Stomach smooth muscle (tissue), 2 donors: ENCODE data around the gene SLC16A10.
A peak's percentile ranks its signal among the peaks of the same experiment; 100 is the strongest.

Source experiments
- H3K27ac ChIP-seq: one replicate; pipeline ENCODE4 v1.7.0; 2013; ENCODE audit warnings: mild to moderate bottlenecking, low read length, inconsistent platforms
- H3K27me3 ChIP-seq, 2 donors: one replicate each; pipeline ENCODE4 v1.7.0; 2013; ENCODE audit warnings: low read length in 2 of 2; ENCODE audit not compliant: insufficient read depth in 2 of 2, control insufficient read depth in 1 of 2
- H3K36me3 ChIP-seq, 2 donors: one replicate each; pipeline ENCODE4 v1.7.0; 2013; ENCODE audit warnings: low read length in 2 of 2; ENCODE audit not compliant: control insufficient read depth in 2 of 2, insufficient read depth in 2 of 2
- H3K4me1 ChIP-seq: one replicate; pipeline ENCODE4 v1.7.0; 2013; ENCODE audit warnings: low read length; ENCODE audit not compliant: control insufficient read depth, insufficient read depth
- H3K4me3 ChIP-seq, 2 donors: one replicate each; pipeline ENCODE4 v1.7.0; 2013; ENCODE audit warnings: low read length in 2 of 2
- H3K9ac ChIP-seq, 2 donors: one replicate each; pipeline ENCODE4 v1.7.0; 2013; ENCODE audit warnings: low read length in 2 of 2, mild to moderate bottlenecking in 1 of 2
- H3K9me3 ChIP-seq, 2 donors: one replicate each; pipeline ENCODE4 v1.7.0; 2013; ENCODE audit warnings: low read length in 2 of 2; ENCODE audit not compliant: control insufficient read depth in 2 of 2
- donor health status: healthy.
- donor health status: Pancreatic carcinoma.

SLC16A10 gene

GRCh38 chr6:111259089-111259831 is 172.0 kb downstream of the SLC16A10 start:
- Histone ChIP-seq H3K9me3 (no peaks in the 10 kb centered on the region), H3K27me3 (no peaks in the 10 kb centered on the region), H3K36me3 (no peaks in the 10 kb centered on the region), H3K4me3 (peak overlapping the region; percentile 72 to 87), H3K4me1 (peaks cover 12% of the 10 kb centered on the region), H3K9ac (peak overlapping the region; percentile 62 to 65), H3K27ac (peak overlapping the region; percentile 69)

DNA sequence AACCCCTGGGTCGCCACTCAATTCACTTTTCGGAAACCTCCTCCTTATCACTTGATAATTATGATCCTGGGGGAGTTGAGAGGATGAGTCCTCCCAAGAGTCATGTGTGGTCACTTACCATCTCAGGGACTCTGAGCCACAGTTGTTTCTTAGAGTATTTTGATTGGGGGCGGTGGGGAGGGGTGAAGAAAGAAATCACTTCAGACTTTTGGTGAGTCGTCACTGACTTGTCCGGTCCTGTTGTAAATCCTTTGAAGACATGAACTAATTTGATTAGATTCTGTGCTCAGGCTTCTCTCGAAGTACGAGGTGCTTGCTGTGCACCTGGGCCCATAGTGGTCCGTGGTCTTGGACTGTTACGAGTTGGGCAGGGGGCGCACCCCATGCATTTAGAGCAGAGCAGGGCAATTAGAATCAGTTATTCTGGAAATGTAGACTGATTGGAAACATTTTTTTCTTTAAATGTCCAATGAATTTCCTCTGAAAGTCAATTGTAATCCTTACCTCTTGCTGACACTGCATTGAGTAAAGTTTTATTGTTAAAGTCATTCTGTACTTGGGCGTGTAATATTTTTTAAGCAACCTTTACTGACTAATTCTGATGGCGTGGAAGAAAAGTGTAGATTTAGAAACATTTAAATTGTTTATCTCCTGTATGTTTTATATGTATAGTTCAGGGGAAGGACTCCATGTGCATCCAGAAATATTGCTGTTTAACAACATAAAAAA is 173.4 kb downstream of the SLC16A10 start:
- H3K4me3 ChIP-seq: peak overlapping the region in 1 of 2 donors; percentile 29
- no peak overlapping the region for H3K27ac ChIP-seq
- no peaks in the 10 kb centered on the region for H3K9me3 ChIP-seq
- peaks cover 0 to under 1% of the 10 kb centered on the region in 2 donors for H3K36me3 ChIP-seq
- no peaks in the 10 kb centered on the region for H3K27me3 ChIP-seq
- peak overlapping the region in 1 of 2 donors; percentile 1 for H3K9ac ChIP-seq
- peaks cover 12% of the 10 kb centered on the region for H3K4me1 ChIP-seq

GRCh38 chr6:111263837-111264236 is 176.5 kb downstream of the SLC16A10 start:
- H3K27me3 ChIP-seq: no peaks in the 10 kb centered on the region
- no peaks in the 10 kb centered on the region for H3K9me3 ChIP-seq
- H3K27ac ChIP-seq: no peak overlapping the region
- H3K36me3 ChIP-seq: peaks cover 10 to 17% of the 10 kb centered on the region in 2 donors
- H3K9ac ChIP-seq: no peak overlapping the region
- H3K4me3 ChIP-seq: no peak overlapping the region
- H3K4me1 ChIP-seq: peaks cover 12% of the 10 kb centered on the region

- Histone ChIP-seq H3K36me3 (peaks cover 10 to 20% of the 10 kb centered on the region in 2 donors), H3K4me3 (no peak overlapping the region), H3K9ac (no peak overlapping the region), H3K27me3 (no peaks in the 10 kb centered on the region), H3K4me1 (peaks cover 3% of the 10 kb centered on the region), H3K27ac (no peak overlapping the region), H3K9me3 (no peaks in the 10 kb centered on the region)
Observed at GRCh38 chr6:111265842-111266241, 178.5 kb downstream of the SLC16A10 start.

DNA sequence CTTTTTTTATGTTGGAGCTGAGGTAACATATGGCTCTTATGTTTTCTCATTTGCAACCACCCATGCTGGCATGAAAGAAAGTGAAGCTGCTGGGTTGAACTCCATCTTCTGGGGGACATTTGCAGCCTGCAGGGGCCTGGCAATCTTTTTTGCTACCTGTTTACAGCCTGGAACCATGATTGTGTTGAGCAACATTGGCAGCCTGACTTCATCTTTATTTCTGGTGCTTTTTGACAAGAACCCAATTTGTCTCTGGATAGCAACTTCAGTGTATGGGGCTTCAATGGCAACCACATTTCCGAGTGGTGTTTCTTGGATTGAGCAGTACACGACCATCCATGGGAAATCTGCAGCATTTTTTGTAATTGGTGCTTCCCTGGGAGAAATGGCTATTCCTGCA is 179.0 kb downstream of the SLC16A10 start:
- Histone ChIP-seq H3K36me3 (peaks cover 10 to 20% of the 10 kb centered on the region in 2 donors), H3K4me3 (no peak overlapping the region), H3K9me3 (no peaks in the 10 kb centered on the region), H3K4me1 (peaks cover under 1% of the 10 kb centered on the region), H3K9ac (no peak overlapping the region), H3K27me3 (no peaks in the 10 kb centered on the region), H3K27ac (no peak overlapping the region)

GRCh38 chr6:111267764-111268333 is 180.5 kb downstream of the SLC16A10 start:
- Histone ChIP-seq H3K4me1 (no peaks in the 10 kb centered on the region), H3K27me3 (no peaks in the 10 kb centered on the region), H3K9ac (no peak overlapping the region), H3K9me3 (no peaks in the 10 kb centered on the region), H3K36me3 (peaks cover 10 to 20% of the 10 kb centered on the region in 2 donors), H3K4me3 (no peak overlapping the region), H3K27ac (no peak overlapping the region)

DNA sequence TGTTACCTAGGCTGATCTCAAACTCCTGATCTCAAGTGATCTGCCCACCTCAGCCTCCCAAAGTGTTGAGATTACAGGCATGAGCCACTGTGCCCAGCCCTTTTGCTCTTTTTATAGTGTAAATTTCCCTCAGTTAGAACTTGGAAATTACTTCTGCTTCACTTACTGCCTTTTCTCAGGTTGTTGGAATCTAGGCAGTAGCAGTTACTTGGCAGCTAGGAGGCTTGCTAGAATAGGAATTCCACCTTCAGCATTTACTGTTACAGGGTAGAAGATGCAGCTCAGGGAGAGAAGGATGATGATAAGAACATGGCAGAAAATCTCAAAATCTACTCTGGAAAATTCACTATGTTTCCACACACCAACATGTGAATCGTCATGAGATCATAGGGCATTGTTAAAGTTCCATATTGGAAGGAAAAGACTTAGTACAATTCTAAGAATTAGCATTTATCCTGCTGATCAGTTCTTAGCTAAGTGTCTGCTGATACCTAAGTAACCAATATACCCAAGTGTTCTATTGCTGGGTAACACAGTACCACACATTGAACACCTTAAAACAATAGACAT is 182.2 kb downstream of the SLC16A10 start:
- peaks cover 21 to 24% of the 10 kb centered on the region in 2 donors for H3K36me3 ChIP-seq
- no peak overlapping the region for H3K9ac ChIP-seq
- no peaks in the 10 kb centered on the region for H3K27me3 ChIP-seq

DNA sequence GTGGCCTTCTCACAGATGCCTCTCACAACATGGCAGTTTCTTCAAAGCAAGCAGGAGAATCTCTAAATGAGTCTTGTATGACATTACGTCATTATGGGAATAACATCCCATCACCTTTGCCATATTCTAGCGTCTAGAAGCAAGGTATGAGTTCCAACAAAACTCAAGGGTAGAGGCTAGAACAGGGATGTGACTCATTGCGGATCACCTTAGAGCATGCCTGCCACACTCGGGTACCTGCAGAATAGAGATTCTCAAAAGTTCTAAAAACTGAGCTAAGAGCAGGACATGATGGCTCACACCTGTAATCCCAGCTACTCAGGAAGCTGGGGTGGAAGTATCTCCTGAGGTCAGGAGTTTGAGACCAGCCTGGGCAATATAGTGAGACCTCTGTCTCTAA is 182.8 kb downstream of the SLC16A10 start:
- peaks cover 9 to 16% of the 10 kb centered on the region in 2 donors for H3K9me3 ChIP-seq
- no peak overlapping the region for H3K27ac ChIP-seq
- no peaks in the 10 kb centered on the region for H3K27me3 ChIP-seq
- no peaks in the 10 kb centered on the region for H3K4me1 ChIP-seq
- H3K9ac ChIP-seq: no peak overlapping the region
- H3K36me3 ChIP-seq: peaks cover 25 to 30% of the 10 kb centered on the region in 2 donors
- H3K4me3 ChIP-seq: no peak overlapping the region

More for the DNA sequence above, 182.2 kb downstream of the SLC16A10 start:
- H3K4me3 ChIP-seq: no peak overlapping the region
- no peaks in the 10 kb centered on the region for H3K4me1 ChIP-seq
- H3K9me3 ChIP-seq: peaks cover 3 to 10% of the 10 kb centered on the region in 2 donors
- no peak overlapping the region for H3K27ac ChIP-seq

DNA sequence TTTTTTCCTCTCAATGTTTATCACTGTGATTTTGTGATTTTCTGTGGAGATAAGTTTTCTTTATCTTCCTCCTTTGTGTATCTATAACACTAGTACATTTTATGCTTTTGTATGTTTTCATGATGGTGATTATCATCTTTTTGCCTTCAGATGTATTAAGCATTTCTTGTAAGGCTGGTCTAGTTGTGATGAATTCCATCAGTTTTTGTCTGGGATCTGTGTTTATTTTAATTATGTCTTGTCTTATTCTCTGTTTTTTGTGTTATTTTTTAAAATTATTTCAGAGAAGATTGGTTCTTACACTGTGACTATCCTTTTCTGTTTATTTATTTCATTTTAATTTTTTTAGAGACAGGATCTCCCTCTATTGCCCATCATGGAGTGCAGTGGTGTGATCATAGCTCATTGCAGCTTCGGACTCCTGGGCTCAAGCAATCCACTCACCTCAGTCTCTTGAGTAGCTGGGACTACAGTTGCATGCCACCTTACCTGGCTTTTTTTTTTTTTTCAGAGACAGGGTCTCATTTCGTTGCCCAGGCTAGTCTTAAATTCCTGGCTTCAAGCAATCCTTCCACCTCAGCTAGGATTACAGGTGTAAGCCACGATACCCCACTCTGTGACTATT is 187.4 kb downstream of the SLC16A10 start:
- Histone ChIP-seq H3K4me3 (no peak overlapping the region), H3K9me3 (peaks cover 10 to 17% of the 10 kb centered on the region in 2 donors), H3K27me3 (no peaks in the 10 kb centered on the region), H3K4me1 (no peaks in the 10 kb centered on the region), H3K27ac (no peak overlapping the region), H3K36me3 (peaks cover 24 to 30% of the 10 kb centered on the region in 2 donors), H3K9ac (no peak overlapping the region)

DNA sequence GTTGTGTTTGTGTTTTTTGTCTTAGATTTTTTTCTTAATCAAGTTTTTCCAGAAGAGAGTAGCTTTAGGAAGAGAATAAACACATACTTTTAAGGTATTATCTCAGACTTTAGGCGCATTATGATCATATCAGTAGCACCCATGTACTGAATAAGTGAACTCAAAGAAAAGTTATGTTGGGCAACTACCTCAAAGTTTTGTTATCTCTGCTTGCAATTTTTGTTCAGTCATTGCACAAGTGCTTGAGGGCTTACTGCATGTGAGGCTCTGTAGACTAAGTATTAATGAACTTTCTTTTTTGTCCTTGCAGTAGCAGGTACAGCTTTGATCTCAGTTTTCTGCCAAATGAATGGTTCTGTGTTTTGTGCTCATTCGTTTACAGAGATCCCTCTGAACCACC is 189.0 kb downstream of the SLC16A10 start:
- Histone ChIP-seq H3K4me1 (no peaks in the 10 kb centered on the region), H3K4me3 (no peak overlapping the region), H3K27ac (no peak overlapping the region), H3K27me3 (no peaks in the 10 kb centered on the region), H3K36me3 (peaks cover 21 to 30% of the 10 kb centered on the region in 2 donors), H3K9ac (no peak overlapping the region), H3K9me3 (peaks cover 10 to 17% of the 10 kb centered on the region in 2 donors)
